K562 (cell line): ENCODE measurements around the gene EGLN3. TPM values are rescaled to one million over a fixed set of nuclear protein-coding genes. Genes with fewer than 3 reads are reported as not detected.

Experiments
- ATAC-seq: fragments of 200-7000 bp; cut with Tn5 transposase; 3 replicates; pipeline ENCODE4 v1.9.1; 2020; ENCODE audit warnings: moderate library complexity
- BruUV-seq: library from RNA; stranded (reverse); fragments of 400-500 nt; replicated peaks from 2 replicates; lab custom pipeline; 2021; lab: Mats Ljungman, UMichigan
- CTCF ChIA-PET: fragments of 300-600 bp; formaldehyde crosslinking; extraction: SDS; loops from one replicate; lab custom pipeline; 2021; ENCODE audit warnings: low intra/inter-chr PET ratio; lab: Yijun Ruan, JAX
- POLR2A ChIA-PET: fragments of 300-600, 350-650 bp; sonication (Branson Sonifier 250); formaldehyde crosslinking; extraction: SDS; loops from one replicate; lab custom pipeline; 2021; ENCODE audit warnings: antibody characterized with exemption, inconsistent platforms; lab: Yijun Ruan, JAX
- DNase-seq, 4 experiments: peaks; one replicate each; pipeline versions ENCODE4 v3.0.0 to v3.0.0-alpha.2; 2011 to 2018; ENCODE audit warnings: low spot score in 3 of 4, mixed read lengths in 3 of 4; ENCODE audit errors: extremely low read depth in 1 of 4
- FAIRE-seq: peaks from 2 replicates; lab custom pipeline; 2011; peaks lifted over from hg19 to GRCh38; lab: Jason Lieb, UNC
- H2AFZ ChIP-seq: 2 replicates; pipeline ENCODE4 v1.6.0; 2011; ENCODE audit warnings: low read depth, low read length, control low read depth, inconsistent platforms
- H3K27ac ChIP-seq: fragments of 200-600 bp; 3 replicates; pipeline ENCODE4 v1.8.0; 2011; ENCODE audit warnings: low read depth, mild to moderate bottlenecking, control low read depth, inconsistent platforms, low read length, moderate library complexity, mixed read lengths; ENCODE audit errors: extremely low read depth
- H3K27me3 ChIP-seq, 2 experiments: fragments of 300-600 bp in 1 of 2; 2 replicates in 1 of 2; 3 replicates in 1 of 2; pipeline versions ENCODE4 v1.6.0 to v1.8.0; 2011; ENCODE audit warnings: inconsistent platforms in 2 of 2, low read length in 2 of 2, mild to moderate bottlenecking in 1 of 2, mixed read lengths in 1 of 2, moderate library complexity in 1 of 2; ENCODE audit not compliant: control insufficient read depth in 2 of 2, insufficient read depth in 2 of 2
- H3K36me3 ChIP-seq: fragments of 300-600 bp; 3 replicates; pipeline ENCODE4 v1.8.0; 2011; ENCODE audit warnings: mild to moderate bottlenecking, low read length, inconsistent platforms; ENCODE audit not compliant: control insufficient read depth, insufficient read depth
- H3K4me1 ChIP-seq, 2 experiments: fragments of 200-600 bp in 1 of 2; replicated peaks in 1 of 2; 2 replicates in 1 of 2; 3 replicates in 1 of 2; pipeline versions ENCODE4 v1.5.1 to v1.8.0; 2011; ENCODE audit warnings: inconsistent platforms in 2 of 2, low read length in 2 of 2, mild to moderate bottlenecking in 1 of 2, mixed read lengths in 1 of 2, moderate library complexity in 1 of 2; ENCODE audit not compliant: control insufficient read depth in 2 of 2, insufficient read depth in 2 of 2
- H3K4me2 ChIP-seq: 2 replicates; pipeline ENCODE4 v1.6.1; 2011; ENCODE audit warnings: low read length, control low read depth, inconsistent platforms, mixed read lengths; ENCODE audit not compliant: insufficient read depth
- H3K4me3 ChIP-seq: fragments of 200-600 bp; sonication (generic), shearing (Covaris generic); 2 replicates; pipeline ENCODE4 v1.5.1; 2016; ENCODE audit warnings: control low read depth, inconsistent platforms
- H3K79me2 ChIP-seq: fragments of 200-600 bp; 3 replicates; pipeline ENCODE4 v1.8.0; 2011; ENCODE audit warnings: low read length, inconsistent platforms; ENCODE audit not compliant: control insufficient read depth, insufficient read depth
- H3K9ac ChIP-seq, 2 experiments: 2 replicates each; pipeline versions ENCODE4 v1.6.0 to v1.6.1; 2011; ENCODE audit warnings: low read depth in 2 of 2, low read length in 2 of 2, control low read depth in 1 of 2, inconsistent platforms in 1 of 2, mild to moderate bottlenecking in 1 of 2, mixed read lengths in 1 of 2; ENCODE audit not compliant: insufficient read depth in 1 of 2
- H3K9me1 ChIP-seq: one replicate; pipeline ENCODE4 v1.6.0; 2011; ENCODE audit warnings: inconsistent platforms, mild to moderate bottlenecking, low read length, moderate library complexity; ENCODE audit not compliant: control insufficient read depth, insufficient read depth
- H3K9me3 ChIP-seq: replicated peaks from 2 replicates; pipeline ENCODE4 v1.5.1; 2011; ENCODE audit warnings: low read depth, low read length, inconsistent platforms; ENCODE audit not compliant: control insufficient read depth, insufficient read depth
- H4K20me1 ChIP-seq: replicated peaks from 2 replicates; pipeline ENCODE4 v1.6.1; 2011; ENCODE audit warnings: low read length, inconsistent platforms, mixed read lengths; ENCODE audit not compliant: control insufficient read depth, insufficient read depth
- MEIS2 ChIP-seq: fragments of 450-650 bp; IDR thresholded peaks from 2 replicates; pipeline ENCODE4 v1.6.1; 2014; ENCODE audit warnings: mild to moderate bottlenecking; ENCODE audit not compliant: partially characterized antibody
- PBX2 ChIP-seq, 2 experiments: IDR thresholded peaks in 1 of 2; conservative IDR thresholded peaks in 1 of 2; 2 replicates each; pipeline ENCODE4 v1.6.1; 2016; ENCODE audit warnings: low read depth in 2 of 2, mild to moderate bottlenecking in 1 of 2, missing compliant biosample characterization in 1 of 2, missing genetic modification characterization in 1 of 2, moderate library complexity in 1 of 2
- TBP ChIP-seq: optimal IDR thresholded peaks from 2 replicates; pipeline ENCODE3; 2011; ENCODE audit warnings: low read depth, low read length, improper control_type of control experiment
- WGBS: fragments of 100-300 bp; shearing (Covaris generic); methylation state at CpG from one replicate; pipeline ENCODE4 v1.1.6; 2016; ENCODE audit warnings: low coverage, mixed read lengths; ENCODE audit not compliant: insufficient coverage; ENCODE audit errors: missing lambda C conversion rate; 5-methylcytosine and 5-hydroxymethylcytosine counted together
- in situ Hi-C: fragments of 300-500 bp; cut with MboI; formaldehyde crosslinking; loops from 4 replicates; pipeline ENCODE4 v1.15.0; 2018; ENCODE audit warnings: inconsistent platforms, mixed read lengths
- intact Hi-C: fragments of 100-400 bp; cut with micrococcal nuclease; formaldehyde crosslinking; loops from 2 replicates; pipeline ENCODE4 v1.14.2; 2022
- polyA plus RNA-seq, 8 experiments: library from polyadenylated mRNA; depleted of rRNA in 4 of 8; stranded (reverse) in 5 of 8; unstranded in 3 of 8; fragments of >200 nt; fragmentation: Nextera tagmentation in 2 of 8; fragmentation: Illumina TruSeq in 1 of 8; extraction: Ambion mirVana in 2 of 8; extraction: Trizol in 1 of 8; gene quantifications; 2 replicates each; pipeline versions ENCODE4 v1.2.1 to v1.2.3, GENCODE V29; 2011 to 2014; ENCODE audit warnings: inconsistent platforms in 1 of 8, missing spikeins in 1 of 8
- total RNA-seq, 7 experiments: library from RNA; depleted of rRNA in 6 of 7; stranded (reverse); fragments of >200 nt in 6 of 7; fragmentation: Illumina TruSeq in 2 of 7; extraction: Trizol in 2 of 7; gene quantifications; 2 replicates each; pipeline versions ENCODE4 v1.2.1 to v1.2.3, GENCODE V29; 2011 to 2021; ENCODE audit warnings: low replicate concordance in 1 of 7

Gene EGLN3
- total and polyA plus RNA-seq, 9 of the 15 experiments (the other 6 are each of a cell fraction or from before 2014, with no cell fraction given) = 2.5 to 87.6 (median 5.8) TPM

GRCh38 chr14:33992274-33993007 lies 41.6 kb upstream of the EGLN3 start:
- FAIRE-seq (no peak), ATAC-seq (no peak), DNase-seq (no peak)
- WGBS = 59% methylated on average over 3 of the region's 3 CpGs
- intact Hi-C loops = no loop called here
- no peaks in the 10 kb centered on the region for H3K27me3 ChIP-seq
- no peak overlapping the region for H3K4me3 ChIP-seq
- ChIA-PET POLR2A (no interaction called here), CTCF (no interaction called here)
- BruUV-seq = no TSS peak
- TF ChIP-seq PBX2 (CRISPR knock-in tag; IDR thresholded peaks at IDR 0.05; ENCODE audit: low read depth) (no peak), PBX2 (tag; conservative IDR thresholded peaks at IDR 0.05; ENCODE audit: low read depth) (0 out of 2 replicates have a peak, but pooled peaks have one; percentile 26), MEIS2 (peak; percentile 27), TBP (no peak)
- peaks cover 0 to 6% of the 10 kb centered on the region in 2 experiments; a peak in 2 of 5 replicates for H3K4me1 ChIP-seq
- no peak overlapping the region for H2AFZ ChIP-seq
- in situ Hi-C loops = no loop called here
- no peaks in the 10 kb centered on the region for H3K36me3 ChIP-seq
- H3K27ac ChIP-seq = no peak overlapping the region
- H3K9me1 ChIP-seq = no peaks in the 10 kb centered on the region
- H3K79me2 ChIP-seq = no peaks in the 10 kb centered on the region
- H3K9ac ChIP-seq = no peak overlapping the region
- H3K4me2 ChIP-seq = no peak overlapping the region
- H4K20me1 ChIP-seq = no peaks in the 10 kb centered on the region
- no peaks in the 10 kb centered on the region for H3K9me3 ChIP-seq
